GM18858 (cell line): ENCODE measurements around the gene TSPAN12.

ENCODE experiments used
- ATAC-seq: cut with Tn5 transposase; IDR thresholded peaks from one replicate; pipeline ENCODE4 v1.9.1; 2021; ENCODE audit not compliant: unreplicated experiment

Gene TSPAN12

GRCh38 chr7:120843109-120843508 is 14.8 kb downstream of the TSPAN12 start:
- ATAC-seq: no peak

GRCh38 chr7:120842121-120842621 is 15.8 kb downstream of the TSPAN12 start:
- no peak for ATAC-seq

- ATAC-seq: no peak
These were observed 16.3 kb downstream of the TSPAN12 start for GRCh38 chr7:120841608-120842007.

GRCh38 chr7:120838281-120838682 is 19.7 kb downstream of the TSPAN12 start:
- peak; percentile 65 for ATAC-seq

GRCh38 chr7:120837599-120837998 is 20.3 kb downstream of the TSPAN12 start:
- ATAC-seq: peak; percentile 31

GRCh38 chr7:120836556-120837115 is 21.3 kb downstream of the TSPAN12 start:
- no peak for ATAC-seq

- no peak for ATAC-seq
These were observed 23.2 kb downstream of the TSPAN12 start for GRCh38 chr7:120834726-120835125.

- no peak for ATAC-seq
These were observed 24.4 kb downstream of the TSPAN12 start for GRCh38 chr7:120833546-120833945.

GRCh38 chr7:120832803-120833202 is 25.1 kb downstream of the TSPAN12 start:
- ATAC-seq: no peak

GRCh38 chr7:120831260-120831659 is 26.7 kb downstream of the TSPAN12 start:
- ATAC-seq: no peak

- ATAC-seq: no peak
These were observed 28.5 kb downstream of the TSPAN12 start for GRCh38 chr7:120829487-120829886.

GRCh38 chr7:120828528-120828927 is 29.4 kb downstream of the TSPAN12 start:
- ATAC-seq: no peak

- no peak for ATAC-seq
These were observed 30.4 kb downstream of the TSPAN12 start for GRCh38 chr7:120827371-120828118.

- ATAC-seq: no peak
These were observed 32.4 kb downstream of the TSPAN12 start for GRCh38 chr7:120825576-120825975.

GRCh38 chr7:120825152-120825551 is 32.8 kb downstream of the TSPAN12 start:
- ATAC-seq: no peak

GRCh38 chr7:120819861-120820260 is 38.1 kb downstream of the TSPAN12 start:
- ATAC-seq: no peak

- ATAC-seq: no peak
These were observed 40.1 kb downstream of the TSPAN12 start for GRCh38 chr7:120817851-120818250.

GRCh38 chr7:120814253-120814939 is 43.5 kb downstream of the TSPAN12 start:
- no peak for ATAC-seq

- ATAC-seq: no peak
These were observed 44.2 kb downstream of the TSPAN12 start for GRCh38 chr7:120813546-120814252.

- ATAC-seq: no peak
These were observed 44.9 kb downstream of the TSPAN12 start for GRCh38 chr7:120813089-120813488.

- no peak for ATAC-seq
These were observed 48.7 kb downstream of the TSPAN12 start for GRCh38 chr7:120809260-120809659.
